GM10847 (cell line): ENCODE measurements around the gene CACNA1D.

ENCODE experiments used
- POLR2A ChIP-seq: IDR thresholded peaks from 2 replicates; pipeline ENCODE4 v1.6.1; 2011; ENCODE audit not compliant: insufficient read length; ENCODE audit errors: extremely low read depth

Gene CACNA1D

DNA sequence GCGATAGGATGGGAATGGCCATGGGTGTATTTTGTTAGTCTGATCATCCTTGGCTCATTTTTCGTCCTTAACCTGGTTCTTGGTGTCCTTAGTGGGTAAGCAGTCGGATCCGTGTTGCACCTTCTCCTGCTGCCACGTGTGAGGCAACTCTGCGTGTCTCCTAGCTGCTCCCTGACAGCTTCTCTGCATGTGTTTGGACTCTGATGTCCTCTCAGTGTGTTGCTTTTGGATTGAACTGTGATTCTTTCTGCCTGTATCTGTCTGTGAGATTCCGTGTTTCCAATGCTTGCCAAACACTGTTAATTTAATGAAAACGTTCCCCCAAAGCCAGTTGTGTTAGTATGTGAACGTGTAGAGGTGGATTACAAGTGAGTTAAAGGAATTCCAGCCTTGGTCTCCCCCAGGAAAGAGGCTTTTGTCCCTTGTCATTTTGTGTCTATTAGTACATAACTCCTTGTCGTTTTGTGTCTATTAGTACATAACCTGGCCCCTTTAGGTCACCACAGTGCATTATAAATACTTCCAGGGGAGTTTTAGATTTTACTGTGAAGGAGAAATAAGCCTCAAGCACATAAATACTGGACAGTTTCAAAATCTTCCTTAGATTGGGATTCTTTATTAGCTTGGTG is 179.4 kb downstream of the CACNA1D start:
- no peak for TF ChIP-seq POLR2A

DNA sequence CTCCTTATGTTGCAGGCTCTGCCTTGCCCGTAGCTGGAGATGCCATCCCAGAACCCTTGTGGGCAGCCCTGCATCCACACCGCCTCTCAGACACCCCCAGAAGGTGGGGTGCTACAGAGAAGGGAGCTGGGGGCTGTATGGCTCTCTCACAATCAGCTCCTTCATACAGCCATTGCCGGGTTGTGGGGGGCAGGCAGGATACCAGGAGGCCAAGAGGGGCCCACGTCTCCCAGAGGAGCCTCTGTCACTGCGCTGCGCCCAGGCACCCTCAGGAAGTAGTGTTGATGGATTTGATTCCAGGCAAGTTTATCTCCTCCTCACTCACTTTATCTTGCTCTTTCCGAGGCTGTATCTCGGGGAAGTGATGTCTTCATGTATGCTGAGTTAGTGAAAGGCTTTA is 180.2 kb downstream of the CACNA1D start:
- no peak for TF ChIP-seq POLR2A

DNA sequence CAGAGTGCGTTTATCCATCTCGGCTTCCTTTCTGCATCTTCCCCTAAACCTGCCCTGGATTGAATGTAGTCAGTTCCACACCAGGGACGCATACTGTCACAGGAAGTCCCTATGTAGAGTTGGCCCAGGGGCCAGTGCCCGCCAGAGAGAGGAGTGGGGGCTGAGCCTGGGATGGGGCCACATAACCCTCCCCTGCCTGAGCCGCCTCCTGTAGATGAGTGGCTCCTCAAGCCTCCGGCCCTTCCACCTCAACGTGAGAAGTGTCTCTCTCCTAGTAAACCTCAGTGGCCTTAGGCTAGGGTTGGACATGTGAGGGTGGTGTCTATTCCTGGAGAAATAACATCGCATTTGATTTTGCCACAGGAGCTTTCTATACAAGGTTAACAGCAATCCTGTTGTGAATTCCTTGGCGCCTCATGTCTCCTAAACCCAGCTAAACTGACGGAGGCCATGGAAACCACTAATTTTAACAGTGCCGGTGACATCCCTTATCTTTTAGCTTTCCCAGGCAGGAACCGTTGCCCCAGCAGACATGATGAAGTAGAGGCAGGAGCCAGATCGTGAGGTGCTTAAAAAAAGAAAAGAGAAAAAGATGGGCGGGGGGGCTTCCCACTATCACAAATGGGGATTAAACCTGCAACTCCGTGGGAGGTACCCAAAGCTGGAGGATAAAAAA is 180.7 kb downstream of the CACNA1D start:
- TF ChIP-seq POLR2A, result no peak

- TF ChIP-seq POLR2A, result no peak
Measured at GRCh38 chr3:53675942-53676341, 181.5 kb downstream of the CACNA1D start.

- TF ChIP-seq POLR2A, result no peak
Measured at GRCh38 chr3:53677413-53677812, 183.0 kb downstream of the CACNA1D start.

DNA sequence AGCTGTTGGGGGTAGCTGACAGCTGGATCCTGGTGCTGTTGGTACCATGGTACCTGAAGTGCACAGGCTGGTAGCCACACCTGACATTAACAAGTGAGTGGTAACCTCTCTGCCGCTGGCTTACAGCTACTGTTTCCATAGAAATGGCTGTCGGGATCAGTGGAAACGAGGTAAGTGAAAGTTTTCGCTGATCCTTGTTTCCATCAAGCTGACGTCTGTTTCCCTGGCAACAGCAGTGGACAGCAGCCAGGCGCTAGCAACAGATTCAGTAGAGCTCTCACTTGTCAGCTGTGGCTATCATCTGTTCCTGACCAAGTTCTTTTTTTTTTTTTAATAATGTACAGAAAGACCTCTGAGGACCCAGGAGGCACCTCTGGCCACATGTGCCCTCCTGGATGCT is 185.6 kb downstream of the CACNA1D start:
- no peak for TF ChIP-seq POLR2A

DNA sequence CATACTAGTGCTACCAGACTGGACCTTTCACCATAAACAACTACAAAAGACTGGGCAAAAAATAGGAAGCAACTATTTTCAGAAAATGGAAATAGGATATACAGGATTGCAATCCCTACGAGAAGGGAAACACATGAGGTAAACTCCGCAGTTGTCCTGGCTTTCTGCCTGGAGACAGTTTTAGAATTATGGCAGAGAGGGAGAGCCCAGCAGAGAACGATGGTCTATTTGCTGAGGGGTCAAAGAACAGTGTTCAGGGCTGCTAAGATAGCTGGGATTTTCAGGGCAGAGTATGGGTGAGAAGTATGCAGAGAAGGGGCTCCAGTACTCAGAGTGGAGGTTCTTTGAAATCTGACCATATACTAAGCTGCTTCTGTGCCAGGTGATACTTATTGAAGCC is 188.4 kb downstream of the CACNA1D start:
- no peak for TF ChIP-seq POLR2A

DNA sequence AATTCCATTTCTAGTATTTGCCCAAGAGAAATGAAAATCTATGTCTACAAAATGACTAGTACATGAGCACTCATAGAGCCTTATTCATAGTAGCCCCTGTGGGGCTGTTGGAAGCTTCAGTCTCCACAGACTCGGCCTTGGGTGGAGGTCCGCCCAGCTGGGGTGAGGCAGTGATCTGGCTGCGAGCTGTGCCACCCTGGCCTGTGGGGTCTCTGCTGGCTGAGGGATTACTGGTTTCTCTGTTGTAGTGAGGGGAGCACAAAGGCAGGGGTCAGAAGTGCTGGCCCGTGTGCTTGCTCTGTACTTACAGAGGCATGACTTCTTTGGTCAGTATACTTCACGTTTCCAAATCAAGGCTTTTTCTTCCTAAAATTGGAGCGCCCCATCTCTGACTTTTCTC is 193.7 kb downstream of the CACNA1D start:
- no peak for TF ChIP-seq POLR2A

- no peak for TF ChIP-seq POLR2A
Measured at GRCh38 chr3:53688989-53689388, 194.6 kb downstream of the CACNA1D start.

DNA sequence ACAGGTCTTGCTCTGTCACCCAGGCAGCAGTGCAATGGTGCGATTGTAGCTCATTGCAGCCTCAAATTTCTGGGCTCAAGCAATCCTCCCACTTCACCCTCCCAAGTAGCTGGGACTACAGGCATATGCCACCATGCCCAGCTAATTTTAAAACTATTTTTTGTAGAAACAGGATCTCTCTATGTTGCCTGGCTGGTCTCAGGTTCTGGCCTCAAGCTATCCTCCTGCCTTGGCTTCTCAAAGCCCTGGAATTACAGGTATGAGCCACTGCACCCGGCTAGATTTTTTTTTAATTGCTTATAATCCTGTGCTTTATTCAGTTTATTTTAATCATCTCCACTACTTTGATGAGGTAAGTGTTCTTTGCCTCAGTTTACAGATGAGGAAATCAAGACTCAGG is 195.3 kb downstream of the CACNA1D start:
- no peak for TF ChIP-seq POLR2A

DNA sequence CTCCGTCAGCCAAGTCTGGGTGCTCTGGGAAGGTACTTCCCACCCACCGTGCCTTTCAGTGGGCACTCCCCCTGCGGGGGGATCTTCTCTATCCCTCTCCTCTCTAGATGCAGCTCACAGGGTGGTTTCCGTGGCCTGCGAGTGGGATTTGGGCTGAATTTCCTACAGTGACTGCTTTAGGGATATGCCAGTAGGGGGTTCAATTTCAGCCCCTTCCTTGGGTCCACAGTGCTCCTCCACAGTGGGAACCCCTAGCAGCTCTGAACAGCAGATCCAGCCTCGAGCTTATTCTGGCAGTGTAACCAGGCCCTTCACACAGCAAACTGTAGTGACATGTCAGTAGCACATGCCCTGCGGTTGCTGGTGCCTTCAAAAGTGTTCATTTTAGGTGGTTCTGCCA is 196.1 kb downstream of the CACNA1D start:
- no peak for TF ChIP-seq POLR2A

GRCh38 chr3:53691349-53691748 is 196.9 kb downstream of the CACNA1D start:
- TF ChIP-seq POLR2A, result no peak

GRCh38 chr3:53691885-53692284 is 197.5 kb downstream of the CACNA1D start:
- TF ChIP-seq POLR2A, result no peak

DNA sequence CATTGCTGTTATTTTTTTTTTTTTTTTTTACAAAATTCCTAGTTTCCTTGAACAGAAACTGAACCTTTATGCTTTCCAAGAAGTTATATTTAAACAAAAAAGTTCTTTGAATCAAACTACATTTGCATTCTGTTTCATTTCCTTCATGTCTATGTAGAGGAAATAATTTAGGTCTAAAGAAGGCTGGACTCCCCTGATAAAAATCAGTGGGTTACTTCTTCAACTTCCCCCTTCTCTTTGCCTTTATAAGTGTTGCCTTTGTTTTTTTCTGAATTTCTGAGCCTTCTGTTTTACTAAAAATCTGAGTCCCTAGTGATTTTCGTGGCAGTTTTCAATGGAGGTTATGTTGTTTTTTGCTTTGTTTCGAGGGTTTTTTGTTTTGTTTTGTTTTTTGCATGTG is 199.0 kb downstream of the CACNA1D start:
- no peak for TF ChIP-seq POLR2A

- no peak for TF ChIP-seq POLR2A
Measured at GRCh38 chr3:53694046-53694445, 199.6 kb downstream of the CACNA1D start.

- TF ChIP-seq POLR2A, result no peak
Measured at GRCh38 chr3:53694666-53695323, 200.4 kb downstream of the CACNA1D start.

- TF ChIP-seq POLR2A, result no peak
Measured at GRCh38 chr3:53695324-53695690, 200.9 kb downstream of the CACNA1D start.
